Measurements from ENCODE around the gene ARHGAP15. TPM values are rescaled to one million over a fixed set of nuclear protein-coding genes. Genes with fewer than 3 reads are reported as not detected.

The ARHGAP15 gene
- total and polyA plus RNA-seq, 9 donors: 1.5 to 10.0 (median 2.6) TPM

DNA sequence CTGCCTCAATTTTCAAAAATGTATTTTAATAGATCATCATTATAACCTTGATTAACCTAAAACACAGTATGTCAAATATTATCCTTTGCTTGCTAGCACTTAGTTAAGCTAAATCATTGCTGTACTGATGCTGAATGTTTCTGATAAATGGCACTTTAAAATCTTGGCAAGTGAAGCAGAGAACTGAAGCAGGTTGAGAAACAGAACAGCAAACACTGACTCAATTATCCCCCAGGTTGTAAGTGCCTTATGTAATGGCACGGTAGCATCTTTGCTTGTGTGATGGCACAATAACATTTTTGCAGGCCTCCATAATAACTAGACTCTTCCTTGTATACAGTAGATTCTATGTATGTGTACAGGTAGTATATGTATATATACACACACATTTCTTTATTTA is 33.8 kb downstream of the ARHGAP15 start:
- H3K36me3 ChIP-seq: no peaks in the 10 kb centered on the region
- H3K4me1 ChIP-seq (ENCODE audit: insufficient read depth): no peaks in the 10 kb centered on the region
- 91 to 95% (median 94%) methylated on average over 1 of the region's 1 CpG for WGBS, 3 donors
- intact Hi-C loops (cut with DNase I): loop anchor here in 1 of 4 donors (10.0 kb wide), 1 partner anchor 62 kb away; no protein-coding TSS in a partner anchor
- DNase-seq: no peak
- no peak overlapping the region for H3K27ac ChIP-seq
- H3K27me3 ChIP-seq: no peaks in the 10 kb centered on the region
- no peaks in the 10 kb centered on the region for H3K9me3 ChIP-seq
- no peak overlapping the region for H3K4me3 ChIP-seq
- TF ChIP-seq EP300 (IDR thresholded peaks at IDR 0.05): no peak
- TF ChIP-seq, protein P1, sequence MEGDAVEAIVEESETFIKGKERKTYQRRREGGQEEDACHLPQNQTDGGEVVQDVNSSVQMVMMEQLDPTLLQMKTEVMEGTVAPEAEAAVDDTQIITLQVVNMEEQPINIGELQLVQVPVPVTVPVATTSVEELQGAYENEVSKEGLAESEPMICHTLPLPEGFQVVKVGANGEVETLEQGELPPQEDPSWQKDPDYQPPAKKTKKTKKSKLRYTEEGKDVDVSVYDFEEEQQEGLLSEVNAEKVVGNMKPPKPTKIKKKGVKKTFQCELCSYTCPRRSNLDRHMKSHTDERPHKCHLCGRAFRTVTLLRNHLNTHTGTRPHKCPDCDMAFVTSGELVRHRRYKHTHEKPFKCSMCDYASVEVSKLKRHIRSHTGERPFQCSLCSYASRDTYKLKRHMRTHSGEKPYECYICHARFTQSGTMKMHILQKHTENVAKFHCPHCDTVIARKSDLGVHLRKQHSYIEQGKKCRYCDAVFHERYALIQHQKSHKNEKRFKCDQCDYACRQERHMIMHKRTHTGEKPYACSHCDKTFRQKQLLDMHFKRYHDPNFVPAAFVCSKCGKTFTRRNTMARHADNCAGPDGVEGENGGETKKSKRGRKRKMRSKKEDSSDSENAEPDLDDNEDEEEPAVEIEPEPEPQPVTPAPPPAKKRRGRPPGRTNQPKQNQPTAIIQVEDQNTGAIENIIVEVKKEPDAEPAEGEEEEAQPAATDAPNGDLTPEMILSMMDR (IDR thresholded peaks at IDR 0.05): no peak
- TF ChIP-seq POLR2A (IDR thresholded peaks at IDR 0.05): no peak

DNA sequence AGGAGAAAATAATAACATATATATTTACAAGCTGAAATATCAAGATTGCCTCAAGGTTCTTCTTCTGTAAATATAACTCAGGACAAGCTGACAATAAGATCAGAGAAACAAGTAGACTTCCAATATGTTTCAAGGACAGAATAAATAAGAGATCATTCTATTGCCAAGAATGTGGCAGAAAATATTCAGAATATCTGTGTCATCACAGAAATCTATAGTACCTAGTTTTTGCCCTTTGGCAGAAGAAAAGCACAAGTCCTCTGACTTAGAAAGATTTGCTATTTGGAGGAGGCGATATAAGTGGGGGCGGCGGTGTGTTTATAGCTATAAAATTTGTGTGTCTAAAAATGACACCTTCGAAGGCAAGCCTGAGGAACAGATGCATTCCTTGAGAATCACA is 34.3 kb downstream of the ARHGAP15 start:
- intact Hi-C loops (cut with DNase I): loop anchor here in 1 of 4 donors (10.0 kb wide), 1 partner anchor 61 kb away; no protein-coding TSS in a partner anchor
- H3K9me3 ChIP-seq: no peaks in the 10 kb centered on the region
- H3K4me1 ChIP-seq (ENCODE audit: insufficient read depth): no peaks in the 10 kb centered on the region
- TF ChIP-seq POLR2A (IDR thresholded peaks at IDR 0.05) (no peak), EP300 (IDR thresholded peaks at IDR 0.05) (no peak)
- TF ChIP-seq, protein P1 (IDR thresholded peaks at IDR 0.05): no peak
- no peak overlapping the region for H3K27ac ChIP-seq
- no peak for DNase-seq
- no peaks in the 10 kb centered on the region for H3K36me3 ChIP-seq
- H3K27me3 ChIP-seq: no peaks in the 10 kb centered on the region
- H3K4me3 ChIP-seq: no peak overlapping the region
- 59 to 65% (median 62%) methylated on average over 4 of the region's 4 CpGs for WGBS, 3 donors

DNA sequence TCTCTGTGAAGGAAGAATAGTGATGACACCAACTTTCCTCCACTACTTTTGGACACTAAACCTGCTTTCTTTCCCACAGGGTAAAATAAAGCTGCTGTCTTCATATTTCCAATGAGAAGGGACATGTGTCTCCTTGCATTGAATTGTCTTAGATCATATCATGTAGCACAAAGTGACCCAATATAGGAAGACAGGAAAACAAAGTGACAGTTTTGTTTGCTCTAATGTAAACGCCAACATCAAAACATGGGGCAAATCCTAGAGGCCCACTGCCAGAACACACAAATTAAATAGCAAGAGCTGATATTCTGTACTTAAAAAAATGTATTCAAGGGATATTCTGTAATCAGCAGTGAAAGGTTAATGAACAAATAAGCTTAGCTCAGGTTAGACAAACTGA is 36.1 kb downstream of the ARHGAP15 start:
- 82 to 92% (median 86%) methylated on average over 1 of the region's 1 CpG for WGBS, 3 donors
- intact Hi-C loops (cut with DNase I): loop anchor here in 1 of 4 donors (10.0 kb wide), 1 partner anchor 60 kb away; no protein-coding TSS in a partner anchor
- TF ChIP-seq, protein P1 (IDR thresholded peaks at IDR 0.05): no peak
- no peak for TF ChIP-seq POLR2A (IDR thresholded peaks at IDR 0.05)
- TF ChIP-seq EP300 (IDR thresholded peaks at IDR 0.05): no peak

DNA sequence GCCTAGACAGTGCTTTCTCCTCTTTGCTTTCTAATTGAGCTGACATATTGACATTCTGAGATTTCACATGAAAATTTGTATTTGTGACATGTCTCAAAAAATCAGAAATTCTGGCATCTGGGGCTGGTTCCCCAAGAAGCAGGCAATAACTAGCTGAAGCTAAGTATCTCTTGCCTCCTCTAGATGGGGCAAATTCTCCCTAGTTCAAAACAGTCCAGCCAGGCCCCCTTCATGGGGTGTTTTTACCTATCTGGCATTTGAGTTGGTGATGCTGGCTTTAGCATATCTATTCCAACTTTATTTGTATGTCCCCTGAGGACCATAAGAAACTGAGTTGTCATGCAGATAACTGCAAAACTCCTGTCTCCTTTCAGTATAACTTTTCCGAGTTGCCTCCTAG is 39.9 kb downstream of the ARHGAP15 start:
- Histone ChIP-seq H3K9me3 (no peaks in the 10 kb centered on the region), H3K27ac (no peak overlapping the region), H3K36me3 (no peaks in the 10 kb centered on the region), H3K4me1 (ENCODE audit: insufficient read depth) (no peaks in the 10 kb centered on the region), H3K4me3 (no peak overlapping the region), H3K27me3 (no peaks in the 10 kb centered on the region)
- TF ChIP-seq EP300 (IDR thresholded peaks at IDR 0.05): no peak
- TF ChIP-seq, protein P1 (IDR thresholded peaks at IDR 0.05): no peak
- TF ChIP-seq POLR2A (IDR thresholded peaks at IDR 0.05): no peak
- DNase-seq: no peak
- intact Hi-C loops (cut with DNase I): loop anchor here in 1 of 4 donors (10.0 kb wide), 1 partner anchor 56 kb away; no protein-coding TSS in a partner anchor
- WGBS, 3 donors: 95 to 97% (median 95%) methylated on average over 1 of the region's 1 CpG

More for the DNA sequence above, 36.1 kb downstream of the ARHGAP15 start:
- no peaks in the 10 kb centered on the region for H3K4me1 ChIP-seq (ENCODE audit: insufficient read depth)
- no peaks in the 10 kb centered on the region for H3K36me3 ChIP-seq
- H3K27me3 ChIP-seq: no peaks in the 10 kb centered on the region
- no peak for DNase-seq
- H3K4me3 ChIP-seq: no peak overlapping the region
- H3K27ac ChIP-seq: no peak overlapping the region
- H3K9me3 ChIP-seq: no peaks in the 10 kb centered on the region
